Esophagus squamous epithelium (tissue), 4 donors: Measurements from ENCODE around the gene USB1.

ENCODE experiments used
- CTCF ChIP-seq, 6 experiments: fragments of 450-650 bp in 4 of 6; fragments of 200-600 bp in 2 of 6; sonication (generic) in 2 of 6; IDR thresholded peaks; one replicate each; pipeline ENCODE4 v1.5.1; 2016 to 2019; ENCODE audit warnings: antibody characterized with exemption in 6 of 6, mild to moderate bottlenecking in 4 of 6, moderate library complexity in 4 of 6
- POLR2A ChIP-seq, 4 donors: fragments of 450-650 bp; IDR thresholded peaks; one replicate each; pipeline ENCODE4 v1.6.1; 2017; ENCODE audit warnings: antibody characterized with exemption in 4 of 4, mild to moderate bottlenecking in 4 of 4, moderate library complexity in 3 of 4

GRCh38 chr16:58062821-58063220, 61.6 kb downstream of the USB1 start:
- TF ChIP-seq CTCF (IDR thresholded peaks at IDR 0.05) (no peak), POLR2A (IDR thresholded peaks at IDR 0.05) (no peak)
